GM12865 (cell line): ENCODE data around the gene FOXP1.

Source experiments
- DNase-seq: peaks from one replicate; pipeline ENCODE4 v3.0.0; 2010; ENCODE audit warnings: low read depth
- H3K4me3 ChIP-seq: 2 replicates; pipeline ENCODE4 v1.5.1; 2011; ENCODE audit warnings: mild to moderate bottlenecking, low read depth, low read length, control low read depth
- CTCF ChIP-seq: IDR thresholded peaks from 2 replicates; pipeline ENCODE4 v1.5.1; 2011; ENCODE audit warnings: low read length, control low read depth, low read depth, inconsistent platforms; ENCODE audit not compliant: insufficient read depth; ENCODE audit errors: missing control alignments

The FOXP1 gene

DNA sequence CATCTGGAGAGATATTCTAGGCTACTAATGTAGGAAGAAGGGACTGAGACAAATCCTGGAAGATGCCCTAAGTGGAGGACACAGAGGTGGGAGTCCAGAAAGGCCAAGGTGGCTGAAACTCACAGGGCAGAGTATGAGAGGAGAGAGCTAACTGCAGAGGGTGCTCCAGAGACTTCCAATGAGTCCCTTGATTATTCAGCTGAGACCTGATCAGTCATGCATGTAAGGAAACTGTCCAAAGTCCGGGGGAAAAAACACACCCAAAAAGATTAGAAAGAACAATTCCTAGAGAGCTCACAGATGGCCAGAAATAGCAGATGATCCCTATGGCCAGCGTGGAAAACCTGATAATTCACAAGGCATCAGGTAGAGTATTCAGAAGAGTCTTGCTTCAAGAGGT is 18.7 kb upstream of the FOXP1 start:
- DNase-seq, result no peak
- no peak for TF ChIP-seq CTCF
- no peak overlapping the region for H3K4me3 ChIP-seq

- no peak for DNase-seq
- no peak for TF ChIP-seq CTCF
- H3K4me3 ChIP-seq, result no peak overlapping the region
Observed at GRCh38 chr3:71601811-71602210, 18.3 kb upstream of the FOXP1 start.

- no peak for DNase-seq
- no peak overlapping the region for H3K4me3 ChIP-seq
- no peak for TF ChIP-seq CTCF
Observed at GRCh38 chr3:71600646-71601288, 17.2 kb upstream of the FOXP1 start.

- no peak for TF ChIP-seq CTCF
- no peak for DNase-seq
- no peak overlapping the region for H3K4me3 ChIP-seq
Observed at GRCh38 chr3:71599416-71599815, 15.9 kb upstream of the FOXP1 start.

GRCh38 chr3:71598292-71598691 is 14.8 kb upstream of the FOXP1 start:
- DNase-seq, result no peak
- H3K4me3 ChIP-seq, result no peak overlapping the region
- no peak for TF ChIP-seq CTCF

DNA sequence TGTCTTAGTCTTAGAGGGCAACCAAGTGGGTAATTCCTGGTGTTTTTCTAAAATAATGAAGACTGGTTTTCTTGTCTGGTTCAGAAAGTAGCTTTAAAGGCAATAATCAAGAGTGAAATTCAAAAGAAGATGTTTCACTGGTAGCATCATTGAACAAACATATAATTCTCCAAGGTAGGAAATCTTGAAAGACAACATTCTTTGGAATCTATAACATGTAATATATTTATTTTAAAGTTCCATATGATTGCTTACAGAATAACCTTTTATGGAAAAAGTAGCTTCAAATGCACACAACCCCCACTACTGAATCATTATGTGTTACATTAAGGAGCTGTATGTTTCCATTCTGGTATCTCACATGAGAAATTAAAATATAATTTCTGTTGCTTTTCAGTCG is 13.8 kb upstream of the FOXP1 start:
- no peak for DNase-seq
- H3K4me3 ChIP-seq, result no peak overlapping the region
- TF ChIP-seq CTCF, result no peak

- H3K4me3 ChIP-seq, result no peak overlapping the region
- no peak for DNase-seq
- TF ChIP-seq CTCF, result no peak
Observed at GRCh38 chr3:71593106-71593505, 9.6 kb upstream of the FOXP1 start.
